Small intestine (tissue), 7 donors: ENCODE results near the gene SDK2. TPM values are rescaled to one million over a fixed set of nuclear protein-coding genes. Genes with fewer than 3 reads are reported as not detected.

Experiments used
- DNase-seq, 2 donors: peaks; one replicate each; pipeline versions ENCODE4 v3.0.0 to v3.0.0-alpha.2; 2013
- FAIRE-seq: peaks from 2 replicates; lab custom pipeline; 2012; peaks lifted over from hg19 to GRCh38; lab: Jason Lieb, UNC
- H3K27ac ChIP-seq, 3 donors: one replicate each; pipeline ENCODE4 v1.5.1; 2013; ENCODE audit warnings: low read length in 2 of 3, mild to moderate bottlenecking in 2 of 3, control low read depth in 1 of 3, inconsistent platforms in 1 of 3, low read depth in 1 of 3, moderate library complexity in 1 of 3
- H3K27me3 ChIP-seq, 3 donors: one replicate each; pipeline ENCODE4 v1.6.1; 2013; ENCODE audit warnings: low read length in 3 of 3, inconsistent platforms in 1 of 3; ENCODE audit not compliant: control insufficient read depth in 3 of 3, insufficient read depth in 3 of 3
- H3K36me3 ChIP-seq, 3 donors: one replicate each; pipeline ENCODE4 v1.6.1; 2013; ENCODE audit warnings: low read length in 3 of 3, inconsistent platforms in 1 of 3, low read depth in 1 of 3, mild to moderate bottlenecking in 1 of 3, moderate library complexity in 1 of 3; ENCODE audit not compliant: control insufficient read depth in 3 of 3, insufficient read depth in 2 of 3
- H3K4me1 ChIP-seq, 3 donors: one replicate each; pipeline ENCODE4 v1.6.1; 2013; ENCODE audit warnings: low read length in 2 of 3, inconsistent platforms in 1 of 3, low read depth in 1 of 3, mild to moderate bottlenecking in 1 of 3, moderate library complexity in 1 of 3; ENCODE audit not compliant: control insufficient read depth in 3 of 3, insufficient read depth in 2 of 3
- H3K4me3 ChIP-seq, 3 donors: one replicate each; pipeline ENCODE4 v1.5.1; 2013; ENCODE audit warnings: low read length in 3 of 3, control low read depth in 1 of 3, inconsistent platforms in 1 of 3, low read depth in 1 of 3, mild to moderate bottlenecking in 1 of 3, moderate library complexity in 1 of 3
- H3K9me3 ChIP-seq, 2 donors: one replicate each; pipeline ENCODE4 v1.6.1; 2013; ENCODE audit warnings: low read depth in 1 of 2, low read length in 1 of 2; ENCODE audit not compliant: control insufficient read depth in 2 of 2, insufficient read depth in 1 of 2
- WGBS, 3 donors: extraction: QIAGEN DNeasy Blood & Tissue Kit; methylation state at CpG; one replicate each; pipeline ENCODE4 v1.1.7; 2013; 5-methylcytosine and 5-hydroxymethylcytosine counted together
- polyA plus RNA-seq, 4 donors: library from polyadenylated mRNA; stranded (reverse) in 3 of 4; unstranded in 1 of 4; fragments of 200-250 nt in 3 of 4; fragments of 120-200 nt in 1 of 4; gene quantifications; one replicate each; pipeline versions ENCODE4 v1.2.1 to v1.2.3, GENCODE V29; 2013
- donor health status: healthy with polysubstance abuse.
- donor health status: control.
- donor health status: control.
- donor health status: Bipolar disorder and iron deficiency.
- donor health status: healthy.

The SDK2 gene
- polyA plus RNA-seq, 4 donors = under 0.01 to 1.1 (median 0.10) TPM

- FAIRE-seq = no peak
Measured at GRCh38 chr17:73553311-73553710, 90.9 kb downstream of the SDK2 start.

DNA sequence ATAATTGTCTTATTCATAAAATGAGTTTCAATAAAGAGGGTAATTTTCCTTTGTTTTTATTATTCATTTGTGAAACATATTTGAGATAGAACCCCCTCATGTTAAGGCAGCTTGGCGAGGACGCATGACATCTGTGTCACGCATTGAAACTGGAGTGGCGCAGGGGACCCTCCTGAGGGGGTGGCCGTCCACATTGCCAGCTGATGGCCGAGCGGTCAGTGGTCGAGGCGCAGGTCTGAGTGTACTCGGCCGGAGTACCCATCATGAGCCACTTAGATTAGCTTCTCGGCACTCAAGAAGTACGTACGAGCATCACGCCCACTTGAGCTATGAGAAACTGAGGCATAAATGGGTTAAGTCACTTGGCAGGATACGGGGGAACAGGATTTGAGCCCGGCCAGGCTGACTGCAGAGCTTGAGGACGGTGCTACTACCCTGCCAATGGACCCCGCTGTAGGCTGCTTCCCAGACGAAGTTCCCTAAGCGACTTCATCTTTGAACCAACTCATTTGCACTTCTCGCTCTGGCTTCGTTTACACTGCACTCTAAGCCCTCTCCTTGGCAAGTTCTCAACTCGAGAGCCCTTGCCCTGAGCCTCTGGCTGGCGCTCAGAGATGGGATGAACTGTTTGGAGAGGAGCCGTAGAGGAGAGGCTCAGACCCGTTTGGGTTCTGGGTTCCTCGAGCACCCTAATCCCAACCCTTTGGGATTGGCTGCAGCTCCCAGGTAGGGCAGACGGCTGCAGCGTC lies 91.8 kb downstream of the SDK2 start:
- DNase-seq = no peak
- Histone ChIP-seq H3K27ac (no peak overlapping the region), H3K36me3 (no peaks in the 10 kb centered on the region), H3K4me3 (no peak overlapping the region), H3K27me3 (no peaks in the 10 kb centered on the region), H3K9me3 (no peaks in the 10 kb centered on the region), H3K4me1 (no peaks in the 10 kb centered on the region)
- no peak for FAIRE-seq
- WGBS, 3 donors = 69 to 76% (median 74%) methylated on average over 30 of the region's 30 CpGs

More at GRCh38 chr17:73553311-73553710, 90.9 kb downstream of the SDK2 start:
- Histone ChIP-seq H3K4me1 (no peaks in the 10 kb centered on the region), H3K36me3 (no peaks in the 10 kb centered on the region), H3K27ac (no peak overlapping the region), H3K27me3 (no peaks in the 10 kb centered on the region), H3K9me3 (no peaks in the 10 kb centered on the region), H3K4me3 (no peak overlapping the region)
- 58 to 78% (median 75%) methylated on average over 2 of the region's 2 CpGs for WGBS, 3 donors
- DNase-seq = no peak

DNA sequence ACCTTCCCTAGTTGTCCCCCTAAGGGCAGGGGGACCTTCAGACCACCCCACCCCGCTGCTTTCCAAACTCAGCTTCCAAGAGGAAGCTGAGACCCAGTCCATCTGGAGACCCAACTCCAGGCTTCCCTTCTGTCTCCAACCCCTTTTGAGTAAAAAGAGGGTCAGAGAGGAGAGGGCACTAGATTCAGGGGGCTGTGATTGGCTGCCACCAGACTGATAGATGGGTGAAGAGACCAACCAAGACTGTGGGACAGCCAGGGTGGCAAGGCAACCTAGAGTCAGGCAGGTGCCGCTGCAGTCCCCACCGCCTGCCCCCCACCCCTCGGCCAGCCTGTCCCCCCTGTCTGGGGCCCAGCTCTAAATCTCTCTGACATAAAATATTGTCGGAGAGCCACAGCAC lies 92.5 kb downstream of the SDK2 start:
- DNase-seq = no peak
- WGBS, 3 donors = 25 to 53% (median 38%) methylated on average over 5 of the region's 5 CpGs
- H3K4me1 ChIP-seq = no peaks in the 10 kb centered on the region
- H3K27me3 ChIP-seq = no peaks in the 10 kb centered on the region
- H3K36me3 ChIP-seq = no peaks in the 10 kb centered on the region
- H3K27ac ChIP-seq = no peak overlapping the region
- no peak overlapping the region for H3K4me3 ChIP-seq
- no peak for FAIRE-seq
- H3K9me3 ChIP-seq = no peaks in the 10 kb centered on the region

GRCh38 chr17:73551144-73551543 lies 93.1 kb downstream of the SDK2 start:
- H3K4me1 ChIP-seq = no peaks in the 10 kb centered on the region
- DNase-seq (no peak), FAIRE-seq (no peak)
- H3K27ac ChIP-seq = no peak overlapping the region
- no peaks in the 10 kb centered on the region for H3K36me3 ChIP-seq
- H3K27me3 ChIP-seq = no peaks in the 10 kb centered on the region
- no peak overlapping the region for H3K4me3 ChIP-seq
- WGBS, 3 donors = 90 to 96% (median 91%) methylated on average over 18 to 20 of the region's 20 CpGs
- no peaks in the 10 kb centered on the region for H3K9me3 ChIP-seq

DNA sequence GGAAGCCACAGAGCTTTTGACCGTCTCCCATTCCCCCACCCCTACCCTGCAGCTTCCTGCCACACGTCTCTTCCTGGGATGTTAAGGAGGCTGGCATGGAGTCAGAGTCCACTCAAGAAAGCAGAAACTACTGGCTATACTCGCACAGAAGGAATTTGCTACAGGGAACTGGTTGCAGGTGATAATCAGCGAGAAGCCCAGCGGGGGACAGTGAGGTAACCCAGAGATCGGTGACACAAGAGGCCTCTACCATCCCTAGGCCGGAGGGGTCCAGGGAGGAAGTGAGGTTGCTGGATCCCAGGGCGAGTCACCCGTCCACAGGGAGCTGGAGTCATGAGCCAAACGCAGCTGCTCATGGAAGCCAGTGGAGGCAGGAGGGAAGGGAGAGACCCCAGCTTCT lies 93.7 kb downstream of the SDK2 start:
- WGBS, 3 donors = 48 to 60% (median 53%) methylated on average over 10 of the region's 10 CpGs
- H3K4me3 ChIP-seq = no peak overlapping the region
- no peaks in the 10 kb centered on the region for H3K27me3 ChIP-seq
- H3K27ac ChIP-seq = no peak overlapping the region
- no peaks in the 10 kb centered on the region for H3K4me1 ChIP-seq
- no peak for DNase-seq
- H3K9me3 ChIP-seq = no peaks in the 10 kb centered on the region
- FAIRE-seq = no peak
- H3K36me3 ChIP-seq = no peaks in the 10 kb centered on the region

DNA sequence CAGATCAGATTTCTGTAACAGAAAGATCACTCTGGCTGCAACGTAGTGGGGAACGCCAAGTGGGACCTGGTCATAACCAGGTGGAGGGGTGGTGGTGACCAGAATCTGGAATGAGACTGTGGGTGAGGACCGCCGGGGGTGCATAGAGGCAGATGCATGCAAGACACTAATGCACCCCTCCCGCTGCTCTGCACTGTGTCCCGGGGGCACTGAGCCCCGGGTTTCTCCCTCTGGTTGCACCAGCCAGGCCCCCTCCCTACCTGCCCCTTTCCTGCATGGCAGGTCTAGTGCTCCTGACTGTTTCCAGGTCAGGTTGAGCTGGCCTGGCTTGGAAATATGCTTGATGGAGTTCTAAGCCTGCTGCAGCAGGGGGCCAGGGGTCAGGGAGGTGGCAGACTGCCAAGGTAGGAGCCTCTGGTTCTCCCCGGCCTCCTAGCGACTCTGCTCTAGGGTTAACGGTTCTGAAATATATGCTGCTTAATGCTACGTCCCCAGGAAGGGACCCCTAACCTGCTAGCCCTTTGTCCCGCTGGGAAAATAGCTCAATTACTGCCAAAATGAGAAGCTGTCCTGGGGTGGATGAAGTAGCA lies 94.3 kb downstream of the SDK2 start:
- WGBS, 3 donors = 62 to 69% (median 63%) methylated on average over 12 of the region's 12 CpGs
- DNase-seq = no peak

GRCh38 chr17:73548620-73549311 lies 95.5 kb downstream of the SDK2 start:
- H3K36me3 ChIP-seq = no peaks in the 10 kb centered on the region
- H3K9me3 ChIP-seq = no peaks in the 10 kb centered on the region
- DNase-seq (no peak), FAIRE-seq (no peak)
- no peaks in the 10 kb centered on the region for H3K4me1 ChIP-seq
- H3K27ac ChIP-seq = no peak overlapping the region
- 33 to 67% (median 40%) methylated on average over 11 of the region's 11 CpGs for WGBS, 3 donors
- H3K27me3 ChIP-seq = no peaks in the 10 kb centered on the region
- H3K4me3 ChIP-seq = no peak overlapping the region

More for the DNA sequence above, 94.3 kb downstream of the SDK2 start:
- FAIRE-seq = no peak
- Histone ChIP-seq H3K4me1 (no peaks in the 10 kb centered on the region), H3K9me3 (no peaks in the 10 kb centered on the region), H3K4me3 (no peak overlapping the region), H3K27ac (no peak overlapping the region), H3K36me3 (no peaks in the 10 kb centered on the region), H3K27me3 (no peaks in the 10 kb centered on the region)

DNA sequence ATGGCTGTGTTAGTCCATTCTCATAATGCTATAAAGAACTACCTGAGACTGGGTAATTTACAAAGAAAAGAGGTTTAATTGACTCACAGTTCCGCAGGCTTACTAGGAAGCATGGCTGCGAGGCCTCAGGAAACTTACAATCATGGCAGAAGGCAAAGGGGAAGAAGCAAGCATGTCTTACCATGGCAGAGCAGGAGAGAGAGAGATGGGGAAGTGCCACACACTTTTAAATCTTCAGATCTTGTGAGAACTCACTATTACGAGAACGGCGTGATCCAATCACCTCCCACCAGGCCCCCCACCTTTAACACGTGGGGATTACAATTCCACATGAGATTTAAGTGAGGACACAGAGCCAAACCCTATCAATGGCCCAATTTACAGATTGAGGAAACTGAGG lies 96.5 kb downstream of the SDK2 start:
- Histone ChIP-seq H3K4me1 (no peaks in the 10 kb centered on the region), H3K9me3 (no peaks in the 10 kb centered on the region), H3K27ac (no peak overlapping the region), H3K4me3 (no peak overlapping the region), H3K36me3 (no peaks in the 10 kb centered on the region), H3K27me3 (no peaks in the 10 kb centered on the region)
- DNase-seq (no peak), FAIRE-seq (no peak)
- 86 to 90% (median 88%) methylated on average over 6 of the region's 6 CpGs for WGBS, 3 donors
